Smooth muscle cell of bladder (primary cell): Measurements from ENCODE around the gene GAS1. TPM values are rescaled to one million over a fixed set of nuclear protein-coding genes. Genes with fewer than 3 reads are reported as not detected.

Experiments
- total RNA-seq: library from RNA; depleted of rRNA; stranded (reverse); fragments of >200 nt; gene quantifications from 2 replicates; pipeline ENCODE4 v1.2.3, GENCODE V29; 2014

Gene GAS1, protein sequence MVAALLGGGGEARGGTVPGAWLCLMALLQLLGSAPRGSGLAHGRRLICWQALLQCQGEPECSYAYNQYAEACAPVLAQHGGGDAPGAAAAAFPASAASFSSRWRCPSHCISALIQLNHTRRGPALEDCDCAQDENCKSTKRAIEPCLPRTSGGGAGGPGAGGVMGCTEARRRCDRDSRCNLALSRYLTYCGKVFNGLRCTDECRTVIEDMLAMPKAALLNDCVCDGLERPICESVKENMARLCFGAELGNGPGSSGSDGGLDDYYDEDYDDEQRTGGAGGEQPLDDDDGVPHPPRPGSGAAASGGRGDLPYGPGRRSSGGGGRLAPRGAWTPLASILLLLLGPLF
- 85.8 and 306 TPM in 2 replicates for total RNA-seq

GRCh38 chr9:86947146-86948073 lies at the start of gene GAS1:
Gene GAS1, minus strand, starts transcription at chr9:86947506. Its CDS starts 727 bp downstream, at chr9:86946779.

